CD4-positive, alpha-beta T cell (primary cell): ENCODE measurements around the gene NDUFAF2. TPM values are rescaled to one million over a fixed set of nuclear protein-coding genes. Genes with fewer than 3 reads are reported as not detected.

Experiments used
- ATAC-seq: fragments of 200-7000 bp; cut with Tn5 transposase; one replicate; pipeline ENCODE4 v1.10.0; 2022; ENCODE audit warnings: mild to moderate bottlenecking; ENCODE audit not compliant: poor library complexity
- CTCF ChIA-PET: fragments of 350-600 bp; sonication (Branson Sonifier 250); formaldehyde crosslinking; loops from one replicate; lab custom pipeline; 2021; ENCODE audit warnings: antibody characterized with exemption, inconsistent platforms; lab: Charles Lee
- POLR2A ChIA-PET: fragments of 350-600 bp; sonication (Branson Sonifier 250); formaldehyde crosslinking; loops from one replicate; lab custom pipeline; 2021; ENCODE audit warnings: antibody characterized with exemption, inconsistent platforms; lab: Charles Lee
- DNase-seq, 14 experiments: peaks; one replicate each; pipeline ENCODE4 v3.0.0-alpha.2; 2013 to 2020; ENCODE audit warnings: mixed read lengths in 2 of 14
- H3K27ac ChIP-seq, 2 donors: one replicate each; pipeline versions ENCODE4 v1.5.1 to v1.7.0; 2013; ENCODE audit warnings: low read length in 2 of 2, low read depth in 1 of 2, mild to moderate bottlenecking in 1 of 2
- H3K27me3 ChIP-seq, 2 experiments: 1 replicate in 1 of 2; 2 replicates in 1 of 2; pipeline versions ENCODE4 v1.6.1 to v1.7.0; 2013; ENCODE audit warnings: low read length in 2 of 2, control low read depth in 1 of 2, mild to moderate bottlenecking in 1 of 2, moderate library complexity in 1 of 2; ENCODE audit not compliant: insufficient read depth in 2 of 2, control insufficient read depth in 1 of 2
- H3K36me3 ChIP-seq: one replicate; pipeline ENCODE4 v1.6.1; 2013; ENCODE audit warnings: low read length, control low read depth; ENCODE audit not compliant: insufficient read depth
- H3K4me1 ChIP-seq: one replicate; pipeline ENCODE4 v1.6.1; 2013; ENCODE audit warnings: low read length, control low read depth; ENCODE audit not compliant: insufficient read depth
- H3K4me3 ChIP-seq: one replicate; pipeline ENCODE4 v1.5.1; 2013; ENCODE audit warnings: mild to moderate bottlenecking, low read length, moderate library complexity
- H3K9me3 ChIP-seq, 2 experiments: 1 replicate in 1 of 2; 2 replicates in 1 of 2; pipeline versions ENCODE4 v1.6.1 to v1.7.0; 2013; ENCODE audit warnings: low read length in 2 of 2, mild to moderate bottlenecking in 2 of 2, control low read depth in 1 of 2, moderate library complexity in 1 of 2; ENCODE audit not compliant: control insufficient read depth in 1 of 2, insufficient read depth in 1 of 2
- H3K27ac Mint-ChIP-seq: one replicate; pipeline ENCODE4 v1.8.0; 2020; ENCODE audit warnings: mixed read lengths
- H3K27me3 Mint-ChIP-seq: one replicate; pipeline ENCODE4 v1.8.0; 2021; ENCODE audit warnings: mixed read lengths
- H3K36me3 Mint-ChIP-seq: one replicate; pipeline ENCODE4 v1.8.0; 2021; ENCODE audit warnings: low read depth, mixed read lengths
- H3K4me1 Mint-ChIP-seq: one replicate; pipeline ENCODE4 v1.8.0; 2021; ENCODE audit warnings: low read depth, mixed read lengths
- H3K4me3 Mint-ChIP-seq: one replicate; pipeline ENCODE4 v1.8.0; 2020; ENCODE audit warnings: mild to moderate bottlenecking, mixed read lengths
- H3K9me3 Mint-ChIP-seq: one replicate; pipeline ENCODE4 v1.8.0; 2020; ENCODE audit warnings: mixed read lengths
- intact Hi-C, 2 experiments: fragments of 100-400 bp; cut with DNase I in 1 of 2; cut with micrococcal nuclease in 1 of 2; formaldehyde crosslinking; loops; one replicate each; pipeline versions ENCODE4 v1.15.1 to v1.9.0; 2023 to 2025; cut with DNase I, micrococcal nuclease
- total RNA-seq, 174 experiments: library from RNA in 2 of 174; stranded (reverse) in 2 of 174; gene quantifications; one replicate each; pipeline ENCODE4 v1.2.3 and lab custom pipeline; 2021 to 2026
- TF ChIP-seq, protein P1 (sequence below): fragments of 200-600 bp; IDR thresholded peaks from one replicate; pipeline ENCODE4 v1.8.0; 2022; ENCODE audit warnings: antibody characterized with exemption, mild to moderate bottlenecking

NDUFAF2 gene
- total RNA-seq, 2 experiments from 2014 or later: 8.1 to 8.8 TPM

DNA sequence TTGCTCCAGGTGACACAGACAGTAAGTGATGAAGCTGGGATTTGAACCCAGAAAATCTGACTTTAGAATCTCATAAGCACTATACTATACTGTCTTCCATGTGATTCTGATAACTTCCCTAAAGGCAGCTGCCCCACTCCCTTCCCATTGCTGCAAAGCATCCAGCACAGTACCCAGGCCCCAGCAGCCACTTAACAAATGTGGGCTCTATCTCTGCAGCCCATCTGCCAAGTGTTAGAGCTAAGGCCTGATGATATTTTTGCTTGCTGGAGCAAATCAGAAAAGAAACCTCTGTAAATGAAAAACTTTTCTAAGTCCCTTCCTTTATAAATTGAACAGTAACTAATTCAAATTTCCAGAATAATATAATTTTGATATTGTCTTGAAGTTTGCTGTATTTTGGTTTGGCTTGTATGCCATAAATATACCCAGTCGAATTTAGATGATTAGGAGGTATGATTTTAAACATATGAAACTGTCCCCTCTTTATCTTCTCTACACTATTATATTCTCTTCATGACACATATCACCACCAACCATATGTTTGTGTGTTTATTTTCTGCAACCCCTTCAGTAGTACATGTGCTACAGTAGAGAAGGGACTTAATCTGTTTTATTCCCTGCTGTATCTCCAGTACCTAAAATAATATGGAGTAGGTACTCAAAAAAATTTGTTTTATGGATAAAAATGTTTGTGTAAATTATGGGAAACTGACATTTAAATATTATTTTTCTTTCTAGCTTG lies 153.4 kb downstream of the NDUFAF2 start:
- TF ChIP-seq, protein P1, sequence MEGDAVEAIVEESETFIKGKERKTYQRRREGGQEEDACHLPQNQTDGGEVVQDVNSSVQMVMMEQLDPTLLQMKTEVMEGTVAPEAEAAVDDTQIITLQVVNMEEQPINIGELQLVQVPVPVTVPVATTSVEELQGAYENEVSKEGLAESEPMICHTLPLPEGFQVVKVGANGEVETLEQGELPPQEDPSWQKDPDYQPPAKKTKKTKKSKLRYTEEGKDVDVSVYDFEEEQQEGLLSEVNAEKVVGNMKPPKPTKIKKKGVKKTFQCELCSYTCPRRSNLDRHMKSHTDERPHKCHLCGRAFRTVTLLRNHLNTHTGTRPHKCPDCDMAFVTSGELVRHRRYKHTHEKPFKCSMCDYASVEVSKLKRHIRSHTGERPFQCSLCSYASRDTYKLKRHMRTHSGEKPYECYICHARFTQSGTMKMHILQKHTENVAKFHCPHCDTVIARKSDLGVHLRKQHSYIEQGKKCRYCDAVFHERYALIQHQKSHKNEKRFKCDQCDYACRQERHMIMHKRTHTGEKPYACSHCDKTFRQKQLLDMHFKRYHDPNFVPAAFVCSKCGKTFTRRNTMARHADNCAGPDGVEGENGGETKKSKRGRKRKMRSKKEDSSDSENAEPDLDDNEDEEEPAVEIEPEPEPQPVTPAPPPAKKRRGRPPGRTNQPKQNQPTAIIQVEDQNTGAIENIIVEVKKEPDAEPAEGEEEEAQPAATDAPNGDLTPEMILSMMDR: no peak
- Histone ChIP-seq H3K27ac (no peak overlapping the region), H3K36me3 (peaks cover 7% of the 10 kb centered on the region), H3K4me3 (no peak overlapping the region), H3K9me3 (peaks cover 0 to 7% of the 10 kb centered on the region in 2 experiments), H3K27me3 (no peaks in the 10 kb centered on the region), H3K4me1 (no peaks in the 10 kb centered on the region)
- no peaks in the 10 kb centered on the region for H3K27me3 Mint-ChIP-seq
- CTCF ChIA-PET: no interaction called here
- H3K36me3 Mint-ChIP-seq: peaks cover 48% of the 10 kb centered on the region
- no peak overlapping the region for H3K4me3 Mint-ChIP-seq
- H3K9me3 Mint-ChIP-seq: peaks cover 6% of the 10 kb centered on the region
- intact Hi-C loops: no loop called here
- POLR2A ChIA-PET: no interaction called here
- H3K4me1 Mint-ChIP-seq: no peaks in the 10 kb centered on the region
- DNase-seq: no peak
- H3K27ac Mint-ChIP-seq: no peak overlapping the region
- no peak for ATAC-seq

- POLR2A ChIA-PET: no interaction called here
- peaks cover 47% of the 10 kb centered on the region for H3K36me3 Mint-ChIP-seq
Measured at GRCh38 chr5:61100437-61100836, 155.4 kb downstream of the NDUFAF2 start.

DNA sequence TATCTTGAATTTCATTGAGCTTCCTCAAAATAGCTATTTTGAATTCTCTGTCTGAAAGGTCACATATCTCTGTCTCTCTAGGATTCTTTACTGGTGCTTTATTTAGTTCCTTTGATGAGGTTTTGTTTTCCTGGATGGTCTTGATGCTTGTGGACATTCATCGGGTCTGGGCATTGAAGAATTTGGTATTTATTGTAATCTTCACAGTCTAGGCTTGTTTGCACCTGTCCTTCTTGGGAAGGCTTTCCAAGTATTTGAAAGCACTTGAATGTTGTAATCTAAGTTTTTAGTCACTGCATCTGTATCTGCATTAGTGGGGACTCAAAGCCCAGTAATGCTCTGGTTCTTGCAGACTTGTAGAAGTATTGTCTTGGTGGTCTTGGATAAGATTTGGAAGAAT lies 169.4 kb downstream of the NDUFAF2 start:
- no peaks in the 10 kb centered on the region for H3K9me3 ChIP-seq
- no peak for DNase-seq
- Mint-ChIP-seq H3K27me3 (no peaks in the 10 kb centered on the region), H3K4me1 (no peaks in the 10 kb centered on the region), H3K36me3 (peaks cover 43% of the 10 kb centered on the region), H3K4me3 (no peak overlapping the region), H3K27ac (no peak overlapping the region), H3K9me3 (peaks cover 7% of the 10 kb centered on the region)
- intact Hi-C loops: no loop called here
- CTCF ChIA-PET: no interaction called here
- H3K27ac ChIP-seq: no peak overlapping the region
- no peak overlapping the region for H3K4me3 ChIP-seq
- no peak for ATAC-seq
- TF ChIP-seq, protein P1: no peak
- H3K36me3 ChIP-seq: no peaks in the 10 kb centered on the region
- no peaks in the 10 kb centered on the region for H3K27me3 ChIP-seq
- POLR2A ChIA-PET: no interaction called here
- H3K4me1 ChIP-seq: no peaks in the 10 kb centered on the region

More at GRCh38 chr5:61100437-61100836, 155.4 kb downstream of the NDUFAF2 start:
- DNase-seq: no peak
- no peak overlapping the region for H3K4me3 Mint-ChIP-seq
- Histone ChIP-seq H3K4me3 (no peak overlapping the region), H3K27ac (no peak overlapping the region), H3K36me3 (peaks cover 7% of the 10 kb centered on the region), H3K9me3 (peaks cover 0 to 2% of the 10 kb centered on the region in 2 experiments), H3K27me3 (no peaks in the 10 kb centered on the region), H3K4me1 (no peaks in the 10 kb centered on the region)
- intact Hi-C loops: no loop called here
- H3K9me3 Mint-ChIP-seq: peaks cover 6% of the 10 kb centered on the region
- no peaks in the 10 kb centered on the region for H3K4me1 Mint-ChIP-seq
- ATAC-seq: no peak
- TF ChIP-seq, protein P1: no peak
- no peak overlapping the region for H3K27ac Mint-ChIP-seq
- no peaks in the 10 kb centered on the region for H3K27me3 Mint-ChIP-seq
- CTCF ChIA-PET: interaction anchor here (0.9 kb wide), 1 partner anchor 997 kb away, joined by 3 read pairs; no protein-coding TSS in a partner anchor
